Endothelial cell (in vitro differentiated cells): ENCODE results near the gene LDLRAD1. TPM values are rescaled to one million over a fixed set of nuclear protein-coding genes. Genes with fewer than 3 reads are reported as not detected.
A peak's percentile ranks its signal among the peaks of the same experiment; 100 is the strongest.

Source experiments
- DNase-seq: peaks from one replicate; pipeline ENCODE4 v3.0.0; 2021; ENCODE audit warnings: low spot score
- H3K27ac Mint-ChIP-seq: one replicate; pipeline ENCODE4 v1.8.0; 2021; ENCODE audit warnings: mixed read lengths, inconsistent platforms; ENCODE audit not compliant: unreplicated experiment
- H3K27me3 Mint-ChIP-seq: one replicate; pipeline ENCODE4 v1.8.0; 2021; ENCODE audit warnings: mild to moderate bottlenecking, moderate library complexity, mixed read lengths, inconsistent platforms; ENCODE audit not compliant: unreplicated experiment
- H3K36me3 Mint-ChIP-seq: one replicate; pipeline ENCODE4 v1.8.0; 2021; ENCODE audit warnings: mild to moderate bottlenecking, low read depth, mixed read lengths, inconsistent platforms; ENCODE audit not compliant: unreplicated experiment
- H3K4me1 Mint-ChIP-seq: one replicate; pipeline ENCODE4 v1.8.0; 2021; ENCODE audit warnings: mild to moderate bottlenecking, mixed read lengths, inconsistent platforms; ENCODE audit not compliant: unreplicated experiment
- H3K4me3 Mint-ChIP-seq: one replicate; pipeline ENCODE4 v1.8.0; 2021; ENCODE audit warnings: mild to moderate bottlenecking, mixed read lengths, inconsistent platforms; ENCODE audit not compliant: unreplicated experiment
- H3K9me3 Mint-ChIP-seq: one replicate; pipeline ENCODE4 v1.8.0; 2021; ENCODE audit warnings: mixed read lengths, inconsistent platforms; ENCODE audit not compliant: unreplicated experiment
- CTCF ChIP-seq: fragments of 200-600 bp; sonication (generic); IDR thresholded peaks from one replicate; pipeline ENCODE4 v1.5.0; 2021; ENCODE audit warnings: antibody characterized with exemption; ENCODE audit not compliant: unreplicated experiment
- total RNA-seq: library from RNA; stranded (reverse); fragmentation: NEBNext Ultra II Directional; extraction: Animal tissue kit (Norgen Biotek cat#: 25700); gene quantifications from one replicate; pipeline ENCODE4 v1.2.1, GENCODE V29; 2021; ENCODE audit not compliant: unreplicated experiment

LDLRAD1 gene
- total RNA-seq, 1 donor from 2014 or later: not detected

GRCh38 chr1:53992085-53992874 lies 25.7 kb downstream of the LDLRAD1 start:
- no peak overlapping the region for H3K4me3 Mint-ChIP-seq
- no peak for DNase-seq
- no peak overlapping the region for H3K27ac Mint-ChIP-seq
- H3K9me3 Mint-ChIP-seq: no peaks in the 10 kb centered on the region
- no peaks in the 10 kb centered on the region for H3K27me3 Mint-ChIP-seq
- TF ChIP-seq CTCF: no peak
- no peaks in the 10 kb centered on the region for H3K4me1 Mint-ChIP-seq
- no peaks in the 10 kb centered on the region for H3K36me3 Mint-ChIP-seq

- Mint-ChIP-seq H3K4me1 (peaks cover under 1% of the 10 kb centered on the region), H3K36me3 (no peaks in the 10 kb centered on the region)
Observed at GRCh38 chr1:53987880-53988279, 30.1 kb downstream of the LDLRAD1 start.

GRCh38 chr1:53986458-53986857 lies 31.5 kb downstream of the LDLRAD1 start:
- Mint-ChIP-seq H3K27ac (no peak overlapping the region), H3K4me1 (peaks cover 10% of the 10 kb centered on the region), H3K36me3 (no peaks in the 10 kb centered on the region), H3K4me3 (no peak overlapping the region), H3K9me3 (no peaks in the 10 kb centered on the region), H3K27me3 (no peaks in the 10 kb centered on the region)
- no peak for DNase-seq
- TF ChIP-seq CTCF: no peak

More at GRCh38 chr1:53987880-53988279, 30.1 kb downstream of the LDLRAD1 start:
- TF ChIP-seq CTCF: no peak
- Mint-ChIP-seq H3K27ac (no peak overlapping the region), H3K4me3 (no peak overlapping the region), H3K27me3 (no peaks in the 10 kb centered on the region), H3K9me3 (no peaks in the 10 kb centered on the region)
- DNase-seq: no peak

- H3K27ac Mint-ChIP-seq: no peak overlapping the region
- TF ChIP-seq CTCF: no peak
- H3K4me1 Mint-ChIP-seq: peaks cover 14% of the 10 kb centered on the region
- H3K27me3 Mint-ChIP-seq: no peaks in the 10 kb centered on the region
- no peaks in the 10 kb centered on the region for H3K9me3 Mint-ChIP-seq
- no peaks in the 10 kb centered on the region for H3K36me3 Mint-ChIP-seq
- no peak for DNase-seq
- H3K4me3 Mint-ChIP-seq: no peak overlapping the region
Observed at GRCh38 chr1:53984726-53985125, 33.3 kb downstream of the LDLRAD1 start.

- Mint-ChIP-seq H3K36me3 (no peaks in the 10 kb centered on the region), H3K9me3 (no peaks in the 10 kb centered on the region), H3K27ac (peak overlapping the region; percentile 43), H3K4me3 (peak overlapping the region; percentile 66), H3K27me3 (peaks cover 3% of the 10 kb centered on the region), H3K4me1 (peaks cover 27% of the 10 kb centered on the region)
- no peak for DNase-seq
- TF ChIP-seq CTCF: no peak
Observed at GRCh38 chr1:53982763-53983104, 35.3 kb downstream of the LDLRAD1 start.
